WI38 (cell line): Measurements from ENCODE around the gene AATK.

Experiments
- H3K4me3 ChIP-seq: 2 replicates; pipeline ENCODE4 v1.5.1; 2011; ENCODE audit warnings: low read depth, mild to moderate bottlenecking, control low read depth, low read length
- TF ChIP-seq, protein P1 (sequence below): IDR thresholded peaks from 2 replicates; pipeline ENCODE4 v1.5.1; 2012; ENCODE audit warnings: low read depth, mild to moderate bottlenecking, control low read depth, low read length

Gene AATK

DNA sequence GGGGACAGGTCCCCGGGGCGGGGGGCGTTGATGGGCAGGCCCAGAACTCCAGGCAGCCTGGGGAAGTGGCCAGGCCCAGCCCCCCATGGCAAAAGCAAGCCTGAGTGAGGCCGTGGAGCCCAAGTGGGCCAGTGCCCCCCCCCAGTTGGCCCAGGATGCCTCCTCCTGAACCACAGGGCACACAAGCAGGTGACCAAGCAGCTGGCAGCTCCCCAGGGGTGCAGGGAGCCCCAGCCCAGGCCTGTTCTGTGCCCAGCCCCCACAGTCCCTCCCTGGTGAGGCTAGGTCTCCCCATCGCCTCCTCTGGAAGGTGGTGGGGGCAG lies 38.9 kb downstream of the AATK start:
- TF ChIP-seq, protein P1, sequence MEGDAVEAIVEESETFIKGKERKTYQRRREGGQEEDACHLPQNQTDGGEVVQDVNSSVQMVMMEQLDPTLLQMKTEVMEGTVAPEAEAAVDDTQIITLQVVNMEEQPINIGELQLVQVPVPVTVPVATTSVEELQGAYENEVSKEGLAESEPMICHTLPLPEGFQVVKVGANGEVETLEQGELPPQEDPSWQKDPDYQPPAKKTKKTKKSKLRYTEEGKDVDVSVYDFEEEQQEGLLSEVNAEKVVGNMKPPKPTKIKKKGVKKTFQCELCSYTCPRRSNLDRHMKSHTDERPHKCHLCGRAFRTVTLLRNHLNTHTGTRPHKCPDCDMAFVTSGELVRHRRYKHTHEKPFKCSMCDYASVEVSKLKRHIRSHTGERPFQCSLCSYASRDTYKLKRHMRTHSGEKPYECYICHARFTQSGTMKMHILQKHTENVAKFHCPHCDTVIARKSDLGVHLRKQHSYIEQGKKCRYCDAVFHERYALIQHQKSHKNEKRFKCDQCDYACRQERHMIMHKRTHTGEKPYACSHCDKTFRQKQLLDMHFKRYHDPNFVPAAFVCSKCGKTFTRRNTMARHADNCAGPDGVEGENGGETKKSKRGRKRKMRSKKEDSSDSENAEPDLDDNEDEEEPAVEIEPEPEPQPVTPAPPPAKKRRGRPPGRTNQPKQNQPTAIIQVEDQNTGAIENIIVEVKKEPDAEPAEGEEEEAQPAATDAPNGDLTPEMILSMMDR, result no peak

DNA sequence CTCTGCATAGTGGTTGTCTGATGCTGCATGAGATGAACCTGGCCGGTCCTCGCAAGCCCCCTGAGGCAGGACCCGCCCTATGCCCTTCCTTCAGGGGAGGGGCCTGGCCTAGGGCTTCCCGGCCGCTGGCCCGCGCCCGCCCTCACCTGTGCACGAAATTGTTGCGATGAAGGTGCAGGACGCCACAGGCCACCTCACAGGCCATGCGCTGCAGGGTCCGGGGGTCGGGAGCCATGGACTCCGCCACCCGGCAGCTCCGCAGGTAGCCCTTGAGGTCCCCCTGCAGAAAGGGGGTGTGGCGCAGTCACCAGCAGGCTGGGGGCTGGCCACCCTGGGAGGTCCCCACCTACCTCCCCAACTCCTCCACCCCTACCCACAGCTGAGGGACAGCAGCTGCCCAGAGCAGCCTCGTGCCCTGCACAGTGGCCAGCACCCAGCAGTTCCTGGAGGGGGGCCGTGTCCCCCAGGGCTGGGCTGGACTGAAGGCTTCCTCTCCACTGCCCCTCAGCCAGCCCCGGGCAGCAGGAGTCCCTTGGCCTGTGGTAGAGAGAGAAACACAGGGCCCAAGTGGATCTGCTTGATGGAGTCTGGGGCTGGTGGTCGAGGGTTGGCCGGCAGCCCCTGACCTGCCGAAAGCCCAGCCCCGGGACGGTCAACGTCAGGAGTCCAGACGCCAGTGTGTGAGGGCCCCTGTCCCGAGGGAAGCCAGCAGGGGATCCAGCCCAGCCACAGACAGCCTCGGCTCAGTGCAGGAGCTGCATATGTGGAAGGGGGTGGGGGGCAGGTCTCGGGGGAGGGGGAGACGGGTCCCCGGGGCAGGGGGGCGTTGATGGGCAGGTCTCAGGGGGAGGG lies 39.5 kb downstream of the AATK start:
- TF ChIP-seq, protein P1, result no peak
- H3K4me3 ChIP-seq, result no peak overlapping the region

More for the DNA sequence above, 38.9 kb downstream of the AATK start:
- H3K4me3 ChIP-seq, result no peak overlapping the region

DNA sequence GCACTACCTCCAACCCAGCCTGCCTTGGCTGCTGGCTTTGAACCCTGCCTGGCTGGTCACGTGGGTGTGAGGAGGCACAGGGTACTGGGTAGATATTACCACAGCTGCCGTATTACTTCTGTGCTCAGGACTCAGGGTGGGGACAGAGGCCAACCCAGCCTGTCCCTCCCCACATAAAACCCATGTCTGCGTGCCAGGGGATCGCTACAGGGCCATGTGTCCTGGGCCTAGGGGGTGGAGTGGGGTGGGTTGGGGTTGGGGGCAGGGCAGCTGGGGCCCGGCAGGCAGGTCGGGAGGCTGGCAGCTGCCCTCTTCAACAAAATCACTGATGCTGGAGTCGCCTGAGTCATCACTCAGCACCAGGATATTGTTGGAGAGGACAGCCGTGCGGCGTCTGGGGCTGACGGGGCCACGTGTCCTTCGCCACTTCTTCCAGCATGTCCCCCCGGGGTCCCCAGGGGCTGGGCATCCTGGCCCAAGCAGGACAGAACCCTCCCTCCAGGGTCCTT lies 40.4 kb downstream of the AATK start:
- no peak overlapping the region for H3K4me3 ChIP-seq
- TF ChIP-seq, protein P1, result no peak

DNA sequence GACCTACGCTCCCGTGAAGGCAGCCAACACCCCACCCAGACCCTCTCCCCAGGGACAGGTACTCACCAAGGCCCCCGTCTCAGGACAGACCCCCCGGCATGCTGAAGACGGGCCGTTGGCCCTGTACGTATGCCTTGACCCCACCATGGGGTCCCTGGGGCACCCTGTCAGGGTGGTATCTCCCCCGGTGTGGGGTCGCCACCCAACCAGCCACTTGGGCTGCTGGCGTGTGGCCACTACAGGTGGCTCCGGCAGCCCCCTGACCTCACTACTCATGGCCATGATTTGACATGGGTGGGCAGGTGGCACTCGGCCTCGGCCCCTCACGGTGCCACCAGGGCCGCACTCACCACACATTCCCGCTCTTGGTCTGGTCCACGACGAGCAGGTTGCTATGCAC lies 41.6 kb downstream of the AATK start:
- TF ChIP-seq, protein P1, result no peak
- H3K4me3 ChIP-seq, result no peak overlapping the region

DNA sequence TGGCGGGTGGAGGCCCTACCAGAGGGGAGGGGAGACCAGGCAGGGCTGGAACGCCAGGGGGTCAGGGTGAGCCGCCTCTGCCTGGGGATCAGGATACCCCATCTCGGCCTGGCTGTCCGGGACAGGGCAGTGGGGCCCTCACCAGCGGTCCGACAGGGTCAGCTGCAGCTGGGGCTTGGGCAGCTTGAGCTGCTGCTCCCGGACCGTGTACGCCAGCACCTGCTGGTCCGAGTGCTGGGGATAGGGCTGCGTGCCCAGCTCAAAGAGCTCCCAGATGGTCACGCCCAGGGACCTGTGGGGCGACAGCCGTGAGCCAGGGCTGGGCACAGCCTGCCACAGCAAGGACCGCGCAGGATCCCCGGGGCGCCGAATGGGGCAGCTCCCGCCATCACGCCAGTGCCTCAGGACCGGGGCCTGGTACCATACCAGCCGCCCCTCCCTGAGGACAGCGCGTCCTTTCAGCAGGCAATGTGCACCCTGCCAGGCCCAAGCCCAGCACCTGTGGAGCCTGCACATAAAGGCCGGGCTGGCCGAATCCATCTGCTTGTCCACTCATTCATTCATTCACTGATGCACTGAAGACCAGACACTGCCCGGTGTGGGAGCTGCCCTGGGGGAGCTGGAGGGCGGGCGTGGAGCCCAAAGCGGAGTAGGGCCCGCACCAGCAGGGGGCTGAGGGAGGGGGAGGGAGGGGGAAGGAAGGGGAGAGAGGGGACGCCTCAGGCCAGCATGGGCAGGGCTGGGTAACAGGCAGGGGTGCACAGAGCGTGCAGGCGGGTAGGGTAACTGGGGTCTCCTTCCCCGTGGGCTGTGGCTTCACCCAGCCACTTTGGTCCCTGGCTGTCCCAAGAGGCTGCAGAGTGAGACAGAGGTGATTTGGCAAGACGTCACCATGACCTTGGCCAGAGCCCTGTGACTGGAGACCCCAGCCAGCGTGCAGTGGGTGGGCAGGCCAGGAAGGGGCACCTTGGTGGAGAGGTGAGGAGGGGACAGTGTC lies 42.7 kb downstream of the AATK start:
- TF ChIP-seq, protein P1, result no peak
- no peak overlapping the region for H3K4me3 ChIP-seq

DNA sequence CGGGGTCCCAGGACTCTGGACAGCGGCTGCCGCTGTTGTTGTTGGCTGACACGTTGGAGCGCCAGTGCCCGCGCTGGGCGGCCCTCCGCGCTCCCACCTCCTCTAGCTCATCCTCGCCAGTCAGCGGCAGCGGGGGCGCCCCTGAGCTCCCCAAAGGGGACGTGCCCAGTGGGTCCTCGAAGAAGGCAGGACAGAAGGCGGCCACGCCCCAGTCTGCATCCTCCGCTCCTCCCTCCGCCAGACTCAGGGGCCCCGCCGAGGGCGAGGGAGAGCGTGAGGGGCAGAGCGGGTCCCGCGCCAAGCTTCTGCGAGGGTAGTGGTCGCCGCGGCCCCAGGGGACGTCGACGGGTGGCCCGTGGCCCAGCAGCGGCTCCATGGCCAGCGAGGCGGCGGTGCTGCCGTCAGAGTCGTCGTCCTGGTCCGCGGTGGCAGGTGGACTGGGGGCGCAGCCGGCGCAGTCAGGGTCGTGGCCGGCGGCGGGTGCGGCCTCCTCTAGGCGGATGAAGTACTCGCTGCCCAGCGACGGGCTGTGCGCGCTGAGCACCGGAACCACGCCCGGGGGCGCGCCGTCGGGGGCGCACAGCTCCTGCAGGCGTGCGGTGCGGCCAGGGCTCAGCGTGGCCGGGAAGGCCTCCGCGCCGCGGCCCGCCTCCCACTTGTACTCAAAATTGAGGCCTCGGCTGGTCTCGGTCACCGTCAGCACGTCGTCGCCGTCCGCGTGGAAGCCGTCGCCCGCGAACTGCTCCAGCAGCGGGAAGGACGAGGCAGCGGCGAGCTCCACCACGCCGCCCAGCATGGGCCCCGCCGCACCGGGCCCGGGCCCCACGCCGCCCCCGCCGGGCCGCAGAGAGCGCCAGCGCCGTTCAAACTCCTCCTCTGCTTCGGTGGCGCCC lies 43.9 kb downstream of the AATK start:
- no peak overlapping the region for H3K4me3 ChIP-seq
- TF ChIP-seq, protein P1, result no peak
